Stimulated activated CD8-positive, alpha-beta memory T cell treated with anti-CD3 and anti-CD28 coated beads, Interleukin-2, amount 100 ng/mL, for 1 hour (primary cell): ENCODE data around the gene PPP1R12C.
A peak's percentile ranks its signal among the peaks of the same experiment; 100 is the strongest.

Experiments used
- DNase-seq, 2 donors: peaks; one replicate each; pipeline ENCODE4 v3.0.0-alpha.2; 2020; ENCODE audit warnings: low read depth in 2 of 2

Gene PPP1R12C

DNA sequence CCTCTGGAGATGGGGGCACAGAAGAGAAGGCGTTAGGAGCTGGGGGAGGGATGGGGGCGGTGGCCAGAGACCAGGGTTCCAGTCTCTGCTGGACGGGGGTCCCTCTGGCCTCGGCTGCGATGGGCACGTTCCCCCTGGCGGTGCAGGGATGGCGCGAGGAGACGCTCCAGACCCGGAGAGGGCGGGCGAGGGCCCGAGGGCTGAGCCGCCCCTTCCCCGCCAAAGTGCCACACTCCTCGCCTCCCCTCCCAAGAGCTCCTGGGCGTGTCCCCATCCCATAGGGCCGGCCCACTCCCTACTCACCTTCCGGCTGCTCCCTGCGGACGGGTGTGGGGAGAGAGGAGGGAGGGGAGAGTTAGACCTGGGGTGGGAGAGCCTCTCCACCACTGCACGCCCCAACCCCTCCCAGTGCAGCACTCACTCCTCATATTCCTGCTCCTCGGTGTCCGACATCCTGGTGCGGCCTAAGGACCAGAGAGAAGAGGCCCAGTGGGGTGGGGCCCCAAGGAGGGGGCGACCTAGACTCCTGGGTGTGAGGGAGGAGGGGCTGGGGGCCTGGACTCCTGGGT, 29.4 kb upstream of the PPP1R12C start:
- no peak for DNase-seq

DNA sequence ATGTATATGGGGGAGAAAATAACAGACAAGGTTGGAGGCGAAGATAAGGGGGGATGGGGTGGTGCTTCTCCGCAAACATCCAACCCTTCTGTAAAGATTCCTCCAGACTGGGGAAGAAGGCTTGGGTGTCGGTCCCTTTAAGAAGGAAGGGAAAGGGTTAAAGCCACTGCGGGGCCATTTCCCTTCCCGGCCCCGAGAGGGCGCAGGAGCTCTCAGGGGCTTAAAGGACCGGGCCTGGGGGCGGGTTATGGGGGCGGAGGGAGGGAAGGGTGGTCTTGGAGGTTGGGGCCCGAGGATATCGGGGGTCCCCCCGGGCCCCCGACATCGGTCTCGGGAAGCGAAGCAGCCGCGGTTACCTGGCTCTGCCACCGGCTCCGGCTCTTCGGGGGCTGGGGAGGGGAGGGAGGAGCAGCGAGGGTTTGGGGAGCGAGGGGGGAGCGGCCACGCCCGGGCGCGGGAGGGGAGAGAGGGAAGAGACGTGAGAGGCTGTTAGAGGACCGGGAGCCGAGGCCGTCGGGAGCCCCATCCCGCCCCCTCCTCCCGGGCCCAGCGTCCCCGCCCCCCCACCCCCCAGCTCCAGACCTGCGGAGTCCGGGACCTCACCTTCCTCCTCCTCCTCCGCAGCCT, 28.8 kb upstream of the PPP1R12C start:
- DNase-seq = no peak

DNA sequence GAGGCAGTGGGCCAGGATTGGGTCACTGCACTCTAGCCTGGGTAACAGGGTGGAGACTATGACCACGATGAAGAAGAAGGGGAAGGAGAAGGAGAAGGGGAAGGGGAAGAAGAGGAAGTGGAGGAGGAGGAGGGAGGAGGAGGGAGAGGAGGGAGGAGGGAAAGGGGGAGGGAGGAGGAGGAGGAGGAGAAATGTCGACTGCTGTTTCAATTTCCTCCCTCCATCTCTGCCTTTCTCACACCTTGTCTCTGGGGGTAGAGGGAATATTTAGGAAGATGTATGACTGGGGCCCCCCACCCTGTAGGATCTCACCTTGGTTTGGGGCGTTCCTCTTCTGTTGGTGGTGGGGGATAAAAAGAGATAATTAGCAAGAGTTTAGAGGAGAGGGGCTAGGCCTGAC, 27.8 kb upstream of the PPP1R12C start:
- DNase-seq = no peak

DNA sequence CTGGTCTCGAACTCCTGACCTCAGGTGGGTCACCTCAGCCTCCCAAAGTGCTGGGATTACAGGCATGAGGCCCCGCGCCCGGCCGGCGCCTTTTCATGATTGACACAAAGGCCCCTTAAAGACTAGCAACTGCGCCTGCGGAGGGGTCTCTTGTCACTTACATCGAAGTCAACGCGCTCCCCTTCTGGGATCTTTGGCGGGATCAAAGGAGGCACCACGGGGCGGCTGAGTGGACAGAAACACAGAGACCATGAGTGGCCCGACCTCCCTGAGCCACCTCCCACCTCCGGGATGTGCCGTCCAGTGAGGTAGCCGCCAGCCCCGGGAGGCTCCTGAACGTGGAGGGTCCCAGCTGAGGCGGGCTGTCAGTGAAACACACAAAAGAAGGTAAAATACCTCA, 24.3 kb upstream of the PPP1R12C start:
- no peak for DNase-seq

GRCh38 chr19:55137915-55138314, 20.5 kb upstream of the PPP1R12C start:
- no peak for DNase-seq

DNA sequence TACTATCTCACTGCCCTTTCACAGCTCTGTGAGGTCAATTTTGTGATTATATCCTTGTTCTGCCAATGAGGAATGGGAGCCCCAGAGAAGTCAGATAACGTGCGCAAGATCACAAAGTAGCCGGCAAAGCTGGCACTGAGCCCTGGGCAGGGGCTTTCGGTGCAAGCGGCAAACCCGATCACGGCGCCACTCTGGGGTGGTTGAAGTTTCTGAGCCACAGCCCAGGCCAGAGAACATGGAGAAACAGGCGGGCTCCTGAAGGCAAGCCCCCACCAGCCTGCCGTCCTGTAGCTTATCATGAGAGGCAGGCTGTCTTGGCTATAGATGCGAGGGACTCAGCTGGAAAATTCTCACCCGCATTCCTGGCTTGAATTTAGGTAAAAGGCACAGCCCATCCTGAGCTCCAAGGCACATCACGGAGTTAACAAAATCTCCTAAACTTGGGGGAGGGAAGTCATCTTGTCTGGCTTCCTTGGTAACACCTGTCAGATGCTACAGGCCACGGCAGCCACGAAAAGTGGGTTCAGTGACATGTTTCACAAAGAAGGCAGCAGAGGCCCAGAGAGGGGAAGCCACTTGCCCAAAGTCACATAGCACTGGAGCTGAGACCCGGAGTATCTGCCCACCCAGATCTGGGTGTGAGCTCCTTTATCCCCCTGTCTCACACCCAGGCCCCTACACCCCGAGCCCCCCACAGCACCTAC, 19.1 kb upstream of the PPP1R12C start:
- no peak for DNase-seq

DNA sequence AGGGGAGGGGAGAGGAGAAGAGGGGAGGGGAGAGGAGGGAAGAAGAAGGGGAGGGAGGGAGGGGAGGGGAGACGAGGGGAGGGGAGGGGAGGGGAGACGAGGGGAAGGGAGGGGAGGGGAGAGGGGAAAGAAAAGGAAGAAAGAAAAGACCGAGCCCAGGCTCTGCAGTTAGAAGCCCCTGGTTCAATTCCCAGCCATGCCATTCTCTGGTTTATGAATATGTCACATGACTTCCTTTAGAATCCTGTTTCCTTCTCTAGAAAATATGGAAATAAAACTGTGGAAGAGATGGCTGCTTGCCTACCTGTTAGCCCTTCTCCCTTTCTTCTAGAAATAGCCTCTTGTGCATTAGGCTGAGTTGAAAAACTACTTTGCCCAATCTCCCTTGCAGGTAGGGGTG, 17.3 kb upstream of the PPP1R12C start:
- DNase-seq = no peak

DNA sequence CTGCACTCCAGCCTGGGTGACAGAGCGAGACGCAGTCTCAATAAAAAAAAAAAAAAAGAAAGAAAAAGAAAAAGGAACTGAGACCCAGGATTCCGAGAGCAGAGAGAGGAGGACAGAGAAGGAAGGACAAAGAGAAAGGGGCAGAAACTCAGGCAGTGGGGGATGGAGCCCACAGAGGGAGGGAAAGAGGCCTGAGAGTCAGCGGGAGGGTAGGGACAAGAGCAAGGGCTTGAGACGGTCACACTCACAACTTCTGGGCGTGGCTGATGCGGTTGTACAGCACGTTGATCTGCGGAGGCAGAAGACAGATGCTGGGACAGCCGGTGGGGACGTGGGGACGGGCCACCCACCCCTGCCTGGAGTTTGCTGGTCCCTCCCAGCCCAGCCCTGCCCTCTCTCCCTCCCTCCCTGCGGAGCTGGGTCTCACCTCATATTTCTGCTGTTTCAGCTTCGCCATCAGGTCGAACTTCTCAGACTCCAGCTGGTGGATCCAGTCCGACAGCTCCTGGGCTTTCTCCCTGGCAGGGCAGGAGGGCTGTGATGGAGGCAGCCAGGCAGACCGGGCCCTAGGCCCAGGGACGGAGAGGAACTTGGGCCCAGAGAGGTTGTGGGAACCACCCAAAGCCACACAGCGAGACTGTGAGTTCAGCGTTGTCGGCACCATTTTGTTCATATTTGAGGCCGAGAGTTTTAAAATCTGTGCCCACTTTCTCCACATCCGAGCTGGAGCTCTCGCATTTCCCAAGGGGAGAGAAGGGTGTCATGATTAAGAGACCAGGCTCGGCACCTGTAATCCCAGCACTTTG, 16.4 kb upstream of the PPP1R12C start:
- DNase-seq = no peak

DNA sequence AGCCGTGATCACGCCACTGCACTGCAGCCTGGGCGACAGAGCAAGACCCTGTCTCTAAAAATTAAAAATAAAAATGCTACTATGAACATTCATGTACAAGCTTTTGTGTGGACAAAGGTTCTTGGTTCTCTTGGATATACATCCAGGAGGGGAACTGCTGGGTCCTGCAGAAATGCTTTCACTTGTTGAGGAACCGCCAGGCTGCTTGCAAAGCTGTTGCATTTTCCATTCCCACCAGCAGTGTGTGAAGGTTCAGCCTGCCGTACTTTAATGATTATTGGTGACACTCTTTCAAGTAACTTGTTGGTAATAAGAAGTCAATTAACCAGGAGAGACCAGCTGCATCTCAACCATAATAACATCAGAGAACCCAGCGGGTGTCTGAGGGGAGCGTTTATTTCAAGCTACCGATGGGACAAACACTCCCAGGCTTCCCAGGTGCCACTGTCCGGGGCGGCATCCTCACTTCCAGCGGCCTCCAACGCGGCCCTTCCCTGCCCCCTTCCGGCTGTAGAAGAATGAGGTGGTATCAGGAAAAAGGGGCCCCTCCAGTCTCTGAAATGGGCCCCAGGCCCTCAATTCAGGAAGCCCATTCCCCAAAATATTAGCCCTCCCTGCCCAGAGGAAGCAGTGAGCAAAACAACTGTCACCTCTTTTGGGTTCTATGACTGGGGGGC, 15.2 kb upstream of the PPP1R12C start:
- no peak for DNase-seq

- DNase-seq = no peak
Measured at GRCh38 chr19:55131421-55131820, 14.0 kb upstream of the PPP1R12C start.

- DNase-seq = no peak
Measured at GRCh38 chr19:55119053-55119452, 1.6 kb upstream of the PPP1R12C start.

DNA sequence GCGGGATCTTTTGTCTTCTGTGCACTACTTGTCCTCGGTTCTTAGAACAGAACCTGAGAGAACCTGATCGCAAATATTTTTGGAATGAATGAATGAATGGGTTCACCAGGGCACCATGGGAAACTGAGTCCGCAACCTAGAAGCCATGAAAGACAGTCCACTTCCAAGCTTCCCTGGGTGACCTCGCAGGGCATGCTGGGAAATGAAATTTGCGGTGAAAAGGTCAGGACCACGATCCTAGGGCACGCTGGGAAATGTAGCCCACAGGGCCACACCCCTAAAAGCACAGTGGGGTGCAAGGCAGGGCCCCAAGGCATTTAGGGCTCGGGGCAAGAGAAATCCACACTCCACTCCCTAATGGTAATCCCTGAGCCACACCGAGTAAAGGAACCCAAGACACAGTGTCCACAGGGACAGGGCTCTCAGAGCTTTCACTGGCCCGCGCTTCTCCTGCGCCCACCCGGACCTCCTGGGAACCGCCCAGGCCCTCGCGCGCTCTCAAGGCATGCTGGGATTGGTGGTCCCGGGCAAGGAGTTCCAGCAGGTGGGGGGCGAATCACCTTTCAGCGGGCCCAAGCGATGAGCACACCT, 1.1 kb upstream of the PPP1R12C start:
- DNase-seq = no peak

- peak; percentile 92 to 93 for DNase-seq
Measured at GRCh38 chr19:55117663-55118391, 390 bp upstream of the PPP1R12C start.

GRCh38 chr19:55116232-55116858, 1.1 kb downstream of the PPP1R12C start:
- DNase-seq = peak in 1 of 2 donors; percentile 21

- DNase-seq = no peak
Measured at GRCh38 chr19:55115446-55116065, 1.9 kb downstream of the PPP1R12C start.

GRCh38 chr19:55114566-55115145, 2.8 kb downstream of the PPP1R12C start:
- DNase-seq = no peak

- DNase-seq = no peak
Measured at GRCh38 chr19:55113570-55114039, 3.8 kb downstream of the PPP1R12C start.

- no peak for DNase-seq
Measured at GRCh38 chr19:55112777-55113569, 4.5 kb downstream of the PPP1R12C start.
